ENCODE results near the gene SF3A2.
A peak's percentile ranks its signal among the peaks of the same experiment; 100 is the strongest.

SF3A2 gene

GRCh38 chr19:2288818-2289713, 52.4 kb downstream of the SF3A2 start:
- Histone ChIP-seq H3K27me3 (ENCODE audit: insufficient read depth, insufficient read length) (peaks cover 83% of the 10 kb centered on the region), H3K9ac (ENCODE audit: insufficient read length, low read depth) (no peak overlapping the region), H3K36me3 (ENCODE audit: insufficient read depth, insufficient read length, low read length) (no peaks in the 10 kb centered on the region), H3K9me3 (ENCODE audit: insufficient read depth, low read length) (no peaks in the 10 kb centered on the region), H3K4me3 (ENCODE audit: insufficient read length, low read depth) (no peak overlapping the region), H3K4me1 (ENCODE audit: insufficient read depth, insufficient read length) (peaks cover 20% of the 10 kb centered on the region)
- no peak for TF ChIP-seq YY1 (IDR thresholded peaks at IDR 0.05; ENCODE audit: insufficient read depth, insufficient read length)
- TF ChIP-seq ZNF274 (IDR thresholded peaks at IDR 0.05; ENCODE audit: low read depth, low read length), result no peak
- no peak for TF ChIP-seq SUZ12 (IDR thresholded peaks at IDR 0.05; ENCODE audit: extremely low read depth, insufficient read depth, insufficient read length)
- no peak for DNase-seq (ENCODE audit: low read depth, low spot score)

- no peak for TF ChIP-seq SUZ12 (IDR thresholded peaks at IDR 0.05; ENCODE audit: extremely low read depth, insufficient read depth, insufficient read length)
- no peak for TF ChIP-seq YY1 (IDR thresholded peaks at IDR 0.05; ENCODE audit: insufficient read depth, insufficient read length)
- no peak for TF ChIP-seq ZNF274 (IDR thresholded peaks at IDR 0.05; ENCODE audit: low read depth, low read length)
- DNase-seq (ENCODE audit: low read depth, low spot score), result no peak
- Histone ChIP-seq H3K9me3 (ENCODE audit: insufficient read depth, low read length) (no peaks in the 10 kb centered on the region), H3K36me3 (ENCODE audit: insufficient read depth, insufficient read length, low read length) (no peaks in the 10 kb centered on the region), H3K27me3 (ENCODE audit: insufficient read depth, insufficient read length) (peaks cover 87% of the 10 kb centered on the region), H3K9ac (ENCODE audit: insufficient read length, low read depth) (peak overlapping the region; percentile 27), H3K4me1 (ENCODE audit: insufficient read depth, insufficient read length) (peaks cover 20% of the 10 kb centered on the region), H3K4me3 (ENCODE audit: insufficient read length, low read depth) (peak overlapping the region; percentile 40)
Measured at GRCh38 chr19:2289714-2290435, 53.3 kb downstream of the SF3A2 start.

GRCh38 chr19:2290441-2291184, 54.0 kb downstream of the SF3A2 start:
- DNase-seq (ENCODE audit: low read depth, low spot score), result no peak
- Histone ChIP-seq H3K4me3 (ENCODE audit: insufficient read length, low read depth) (peak overlapping the region; percentile 40), H3K36me3 (ENCODE audit: insufficient read depth, insufficient read length, low read length) (no peaks in the 10 kb centered on the region), H3K9me3 (ENCODE audit: insufficient read depth, low read length) (no peaks in the 10 kb centered on the region), H3K27me3 (ENCODE audit: insufficient read depth, insufficient read length) (peaks cover 85% of the 10 kb centered on the region), H3K9ac (ENCODE audit: insufficient read length, low read depth) (peak overlapping the region; percentile 27), H3K4me1 (ENCODE audit: insufficient read depth, insufficient read length) (peaks cover 20% of the 10 kb centered on the region)
- no peak for TF ChIP-seq ZNF274 (IDR thresholded peaks at IDR 0.05; ENCODE audit: low read depth, low read length)
- TF ChIP-seq SUZ12 (IDR thresholded peaks at IDR 0.05; ENCODE audit: extremely low read depth, insufficient read depth, insufficient read length), result peak; percentile 91

GRCh38 chr19:2291185-2291751, 54.6 kb downstream of the SF3A2 start:
- peaks cover 20% of the 10 kb centered on the region for H3K4me1 ChIP-seq (ENCODE audit: insufficient read depth, insufficient read length)
- peak overlapping the region; percentile 27 for H3K9ac ChIP-seq (ENCODE audit: insufficient read length, low read depth)
- TF ChIP-seq SUZ12 (IDR thresholded peaks at IDR 0.05; ENCODE audit: extremely low read depth, insufficient read depth, insufficient read length) (peak; percentile 73), ZNF274 (IDR thresholded peaks at IDR 0.05; ENCODE audit: low read depth, low read length) (no peak)
- no peaks in the 10 kb centered on the region for H3K36me3 ChIP-seq (ENCODE audit: insufficient read depth, insufficient read length, low read length)
- no peaks in the 10 kb centered on the region for H3K9me3 ChIP-seq (ENCODE audit: insufficient read depth, low read length)
- H3K4me3 ChIP-seq (ENCODE audit: insufficient read length, low read depth), result peak overlapping the region; percentile 27
- H3K27me3 ChIP-seq (ENCODE audit: insufficient read depth, insufficient read length), result peaks cover 84% of the 10 kb centered on the region
- no peak for DNase-seq (ENCODE audit: low read depth, low spot score)

- TF ChIP-seq ZNF274 (IDR thresholded peaks at IDR 0.05; ENCODE audit: low read depth, low read length) (no peak), YY1 (IDR thresholded peaks at IDR 0.05; ENCODE audit: insufficient read depth, insufficient read length) (no peak), SUZ12 (IDR thresholded peaks at IDR 0.05; ENCODE audit: extremely low read depth, insufficient read depth, insufficient read length) (no peak)
Measured at GRCh38 chr19:2294687-2295335, 58.2 kb downstream of the SF3A2 start.

GRCh38 chr19:2296141-2296540, 59.5 kb downstream of the SF3A2 start:
- H3K4me3 ChIP-seq (ENCODE audit: insufficient read length, low read depth), result no peak overlapping the region
- TF ChIP-seq YY1 (IDR thresholded peaks at IDR 0.05; ENCODE audit: insufficient read depth, insufficient read length), result no peak
- TF ChIP-seq SUZ12 (IDR thresholded peaks at IDR 0.05; ENCODE audit: extremely low read depth, insufficient read depth, insufficient read length), result no peak
- TF ChIP-seq ZNF274 (IDR thresholded peaks at IDR 0.05; ENCODE audit: low read depth, low read length), result no peak
- H3K9ac ChIP-seq (ENCODE audit: insufficient read length, low read depth), result peak overlapping the region; percentile 42
- H3K9me3 ChIP-seq (ENCODE audit: insufficient read depth, low read length), result no peaks in the 10 kb centered on the region
- no peak for DNase-seq (ENCODE audit: low read depth, low spot score)
- peaks cover 17% of the 10 kb centered on the region for H3K4me1 ChIP-seq (ENCODE audit: insufficient read depth, insufficient read length)
- peaks cover 37% of the 10 kb centered on the region for H3K27me3 ChIP-seq (ENCODE audit: insufficient read depth, insufficient read length)
- H3K36me3 ChIP-seq (ENCODE audit: insufficient read depth, insufficient read length, low read length), result no peaks in the 10 kb centered on the region

More at GRCh38 chr19:2294687-2295335, 58.2 kb downstream of the SF3A2 start:
- H3K4me3 ChIP-seq (ENCODE audit: insufficient read length, low read depth), result no peak overlapping the region
- peaks cover 20% of the 10 kb centered on the region for H3K4me1 ChIP-seq (ENCODE audit: insufficient read depth, insufficient read length)
- no peak for DNase-seq (ENCODE audit: low read depth, low spot score)
- H3K27me3 ChIP-seq (ENCODE audit: insufficient read depth, insufficient read length), result peaks cover 50% of the 10 kb centered on the region
- H3K9me3 ChIP-seq (ENCODE audit: insufficient read depth, low read length), result no peaks in the 10 kb centered on the region
- H3K9ac ChIP-seq (ENCODE audit: insufficient read length, low read depth), result no peak overlapping the region
- no peaks in the 10 kb centered on the region for H3K36me3 ChIP-seq (ENCODE audit: insufficient read depth, insufficient read length, low read length)
